NCI-H1092 (cell line): ENCODE data around the gene PAXIP1.
"Not testable (repeated sequence)": the region's sequence is repeated elsewhere in the genome, so short reads cannot be mapped to it uniquely, and the experiment has no call there.

Source experiments
- DNase-seq: peaks from one replicate; lab custom pipeline; 2025; lab: John Stamatoyannopoulos, UW

PAXIP1 gene

DNA sequence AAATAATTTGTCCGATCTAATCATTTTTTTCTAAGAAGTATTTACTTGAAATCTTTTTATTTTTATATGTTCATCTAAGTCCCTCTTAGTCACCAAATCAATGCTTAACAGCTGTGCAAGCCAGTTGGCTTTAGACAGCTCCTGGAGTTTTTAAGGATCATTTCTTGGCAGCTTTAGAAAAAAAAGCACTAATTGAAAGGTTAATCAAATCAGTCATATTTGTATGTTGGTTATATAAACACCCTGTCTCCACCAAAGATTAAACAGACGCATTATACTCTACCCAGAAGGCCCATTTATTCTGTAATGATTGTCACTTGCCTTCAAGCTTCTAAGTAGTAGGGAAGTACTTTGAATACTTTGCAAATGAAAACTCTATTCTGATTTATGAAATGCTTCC, 60.2 kb downstream of the PAXIP1 start:
- no peak for DNase-seq

DNA sequence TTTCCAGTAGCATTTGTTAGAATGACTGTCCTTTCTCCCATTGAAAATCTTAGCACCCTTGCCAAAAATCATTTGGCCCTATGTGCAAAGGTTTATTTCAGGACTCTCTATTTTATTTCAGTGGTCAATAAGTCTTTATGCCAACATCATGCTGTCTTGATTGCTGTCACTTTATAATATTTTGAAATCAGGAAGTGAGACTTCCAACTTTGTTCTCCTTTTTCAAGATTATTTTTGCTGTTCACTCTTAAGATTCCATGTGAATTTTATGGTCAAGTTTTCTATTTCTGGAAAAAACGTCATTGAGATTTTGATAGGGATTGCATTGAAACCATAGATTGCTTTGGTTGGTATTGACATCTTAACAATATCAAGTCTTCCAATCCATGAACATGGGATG, 65.1 kb downstream of the PAXIP1 start:
- DNase-seq: no peak

DNA sequence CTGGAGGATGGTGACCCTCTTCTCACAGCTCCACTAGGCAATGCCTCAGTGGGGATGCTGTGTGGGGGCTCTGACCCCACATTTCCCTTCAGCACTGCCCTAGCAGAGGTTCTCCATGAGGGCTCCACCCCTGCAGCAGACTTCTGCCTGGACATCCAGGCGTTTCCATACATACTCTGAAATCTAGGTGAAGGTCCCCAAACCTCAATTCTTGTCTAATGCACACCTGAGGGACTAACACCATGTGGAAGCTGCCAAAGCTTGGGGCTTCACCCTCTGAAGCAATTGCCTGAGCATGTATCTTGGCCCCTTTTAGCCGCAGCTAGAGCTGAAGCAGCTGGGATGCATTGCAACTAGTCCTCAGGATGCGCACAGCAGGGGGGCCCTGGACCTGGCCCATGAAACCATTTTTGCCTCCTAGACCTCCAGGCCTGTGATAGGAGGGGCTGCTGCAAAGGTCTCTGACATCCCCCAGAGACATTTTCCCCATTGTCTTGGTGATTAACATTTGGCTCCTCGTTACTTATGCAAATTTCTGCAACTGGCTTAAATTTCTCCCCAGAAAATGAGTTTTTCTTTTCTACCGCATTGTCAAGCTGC, 68.5 kb downstream of the PAXIP1 start:
- not testable (repeated sequence) for DNase-seq

DNA sequence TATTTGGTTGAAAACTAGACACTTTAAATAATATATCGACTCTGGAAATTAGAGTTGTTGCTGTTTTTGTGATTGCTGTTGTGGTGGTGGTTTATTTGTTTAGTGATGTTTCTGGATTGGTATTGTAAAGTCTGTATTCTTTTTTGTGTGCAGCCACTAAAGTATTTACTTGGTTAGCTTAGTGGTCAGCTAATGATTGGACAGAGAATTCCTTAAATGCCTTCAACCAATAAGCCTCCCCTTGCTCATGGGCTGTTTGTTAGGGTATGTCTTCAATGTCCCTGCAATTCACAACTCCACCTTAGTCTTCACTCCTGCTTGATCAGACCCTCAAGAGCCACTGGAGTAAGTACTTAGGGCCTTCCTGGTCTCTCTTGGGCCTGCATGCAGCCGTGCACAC, 71.0 kb downstream of the PAXIP1 start:
- no peak for DNase-seq

DNA sequence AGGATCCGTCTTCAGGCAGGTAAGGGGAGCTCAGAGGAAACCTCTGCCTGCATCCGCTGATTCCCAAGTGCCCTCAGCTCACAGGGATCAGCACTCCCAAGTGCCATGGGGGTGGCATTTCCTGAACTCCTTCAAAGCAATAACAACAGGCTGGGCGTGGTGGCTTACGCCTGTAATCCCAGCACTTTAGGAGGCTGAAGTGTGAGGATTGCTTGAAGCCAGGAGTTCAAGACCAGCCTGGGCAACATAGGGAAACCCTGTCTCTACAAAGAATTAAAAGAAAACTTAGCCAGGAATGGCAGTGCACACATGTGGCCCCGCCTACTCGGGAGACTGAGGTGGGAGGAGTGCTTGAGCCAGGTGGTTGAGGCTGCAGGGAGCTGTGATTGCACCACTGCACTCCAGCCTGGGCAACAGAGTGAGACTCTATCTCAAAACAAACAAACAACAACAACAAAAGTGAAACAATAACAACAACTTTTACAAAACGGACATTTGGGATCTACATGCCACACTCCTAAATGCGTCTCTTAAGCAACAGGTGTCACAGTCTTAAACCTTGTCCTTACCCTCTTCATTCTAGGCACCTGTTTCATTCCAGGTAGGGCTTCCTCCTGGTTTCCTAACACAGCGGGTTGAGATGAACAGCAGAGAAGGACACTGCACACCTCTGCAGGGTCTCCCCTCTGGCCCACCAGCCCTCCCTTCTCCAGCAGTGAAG, 73.8 kb downstream of the PAXIP1 start:
- DNase-seq: no peak

DNA sequence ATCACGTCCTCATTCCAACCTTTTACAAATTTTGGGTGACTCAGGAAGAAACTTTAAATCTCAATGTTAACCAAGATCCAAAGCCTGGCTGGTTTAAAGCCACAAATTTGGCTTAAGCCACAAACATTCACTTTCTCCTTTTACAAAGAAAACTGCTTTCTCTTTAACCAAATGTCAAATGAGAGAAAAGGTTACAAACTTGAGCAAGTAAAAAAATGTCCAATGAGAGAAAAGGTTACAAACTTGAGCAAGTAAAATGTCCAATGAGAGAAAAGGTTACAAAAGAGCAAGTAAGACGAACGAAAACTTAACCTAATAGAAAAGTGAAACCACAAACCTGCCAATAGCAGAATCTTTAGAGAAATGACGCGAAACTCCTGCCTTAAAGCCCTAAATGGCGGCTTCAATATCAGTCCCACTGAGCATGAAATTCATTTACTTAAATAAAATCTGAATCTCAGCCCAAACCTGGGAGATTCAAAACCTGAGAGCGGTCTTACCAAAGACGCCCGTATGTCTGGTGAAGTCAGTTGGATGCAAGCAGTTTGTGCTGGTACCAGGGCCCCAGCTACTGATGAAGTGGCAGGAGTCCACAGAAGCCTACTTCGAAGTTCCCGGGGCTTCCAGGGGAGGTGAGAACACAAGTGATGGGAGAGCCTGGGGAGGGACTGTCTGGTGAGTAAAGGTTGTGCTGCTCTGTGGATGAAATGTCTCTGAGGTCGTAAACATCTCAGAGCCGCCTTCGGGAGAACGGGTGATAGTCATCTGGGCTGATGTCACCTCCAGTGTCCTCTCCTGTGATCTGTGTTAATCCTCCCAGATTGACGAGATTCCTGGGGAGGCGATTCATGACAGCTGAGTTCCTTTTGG, 74.6 kb downstream of the PAXIP1 start:
- DNase-seq: no peak

DNA sequence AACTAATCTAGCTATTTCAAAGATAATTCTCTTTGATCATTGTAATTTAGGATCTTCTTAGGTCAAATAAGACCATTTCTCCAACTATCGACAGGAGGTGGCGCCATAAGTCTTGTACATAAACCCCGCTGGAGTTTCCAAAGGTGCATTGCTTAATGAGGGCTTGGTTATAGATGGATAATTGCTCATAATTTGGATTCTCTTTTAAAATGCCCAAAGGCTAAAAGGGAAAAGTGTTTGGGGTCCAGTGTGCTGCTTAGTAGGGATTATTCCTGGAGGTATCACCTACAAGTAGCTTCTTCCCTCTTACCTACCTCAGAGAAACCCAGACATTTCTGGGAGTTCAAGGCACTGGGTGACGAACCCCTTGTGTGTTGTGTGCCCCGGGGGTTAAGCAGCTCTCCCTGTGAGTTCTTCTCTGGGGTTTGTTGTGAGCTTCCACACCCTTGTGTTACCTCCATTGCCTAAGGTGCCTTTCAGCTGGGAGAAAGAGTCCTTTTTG, 75.2 kb downstream of the PAXIP1 start:
- peak; percentile 78 for DNase-seq

DNA sequence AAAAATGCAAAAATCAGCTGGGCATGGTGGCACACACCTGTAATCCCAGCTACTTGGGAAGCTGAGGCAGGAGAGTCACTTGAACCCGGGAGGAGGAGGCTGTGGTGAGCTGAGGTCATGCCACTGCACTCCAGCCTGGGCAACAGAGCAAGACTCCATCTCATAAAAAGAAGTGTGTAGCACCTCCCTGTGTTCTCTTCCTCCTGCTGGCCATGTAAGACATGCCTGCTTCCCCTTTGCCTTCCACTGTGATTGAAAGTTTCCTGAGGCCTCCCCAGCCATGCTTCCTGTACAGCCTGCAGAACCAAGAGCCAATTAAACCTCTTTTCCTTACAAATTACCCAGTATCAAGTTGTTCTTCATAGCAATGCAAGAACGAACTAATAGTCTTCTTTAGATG, 80.5 kb downstream of the PAXIP1 start:
- DNase-seq: not testable (repeated sequence)

DNA sequence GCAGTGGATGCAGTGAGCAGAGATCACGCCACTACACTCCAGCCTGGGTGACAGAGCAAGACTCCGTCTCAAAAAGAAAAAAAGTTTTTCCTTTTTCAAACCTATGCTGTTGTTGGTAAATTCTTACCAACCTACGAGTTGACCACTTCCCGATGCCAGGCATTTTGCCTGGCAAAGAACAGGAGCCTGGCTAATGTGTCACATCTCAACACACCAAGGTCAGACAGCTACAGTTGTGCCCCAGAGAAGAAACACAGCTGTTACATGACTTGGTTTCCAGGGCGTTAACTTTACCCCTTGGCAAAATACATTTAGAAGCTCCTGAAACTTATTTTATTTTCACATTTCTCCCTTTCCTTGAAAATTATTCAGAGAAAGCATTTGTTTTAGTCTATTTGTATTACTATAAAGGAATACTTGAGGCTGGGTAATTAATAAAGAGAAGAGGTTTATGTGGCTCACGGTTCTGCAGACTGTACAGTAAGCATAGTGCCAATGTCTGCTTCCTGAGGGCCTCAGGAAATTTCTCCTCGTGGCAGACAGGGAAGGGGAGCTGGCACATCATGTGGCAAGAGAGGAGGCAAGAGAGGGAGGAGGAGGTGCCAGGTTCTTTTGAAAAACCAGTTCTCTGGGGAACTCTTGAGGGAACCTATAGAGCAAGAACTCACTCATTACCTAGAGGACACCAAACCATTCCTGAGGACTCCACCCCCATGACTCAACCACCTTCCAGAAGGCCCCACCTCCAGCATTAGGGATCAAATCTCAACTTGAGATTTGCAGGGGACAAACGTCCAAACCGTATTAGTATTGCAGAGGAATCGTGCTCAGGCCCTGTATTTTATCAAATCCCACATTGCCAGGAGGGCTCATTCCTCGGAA, 83.3 kb downstream of the PAXIP1 start:
- DNase-seq: no peak

DNA sequence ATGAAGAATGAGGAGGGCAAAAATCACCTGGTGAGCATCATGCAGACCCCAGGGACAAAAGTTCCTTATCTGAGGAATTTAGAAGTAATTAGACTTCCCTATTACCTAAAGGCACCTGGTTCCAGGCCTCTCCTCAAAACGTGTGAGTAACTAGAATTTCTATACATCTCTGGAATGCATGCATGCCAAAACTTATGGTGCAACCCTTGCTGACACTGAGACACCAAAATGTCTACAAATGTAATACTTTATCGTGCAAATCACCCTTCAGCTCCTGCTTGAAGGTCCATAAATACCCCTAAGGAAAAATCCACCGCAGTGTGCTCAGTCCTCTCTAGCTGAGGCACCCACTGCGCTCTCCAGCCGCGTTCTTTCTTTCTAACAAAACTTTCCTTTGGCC, 84.2 kb downstream of the PAXIP1 start:
- no peak for DNase-seq

DNA sequence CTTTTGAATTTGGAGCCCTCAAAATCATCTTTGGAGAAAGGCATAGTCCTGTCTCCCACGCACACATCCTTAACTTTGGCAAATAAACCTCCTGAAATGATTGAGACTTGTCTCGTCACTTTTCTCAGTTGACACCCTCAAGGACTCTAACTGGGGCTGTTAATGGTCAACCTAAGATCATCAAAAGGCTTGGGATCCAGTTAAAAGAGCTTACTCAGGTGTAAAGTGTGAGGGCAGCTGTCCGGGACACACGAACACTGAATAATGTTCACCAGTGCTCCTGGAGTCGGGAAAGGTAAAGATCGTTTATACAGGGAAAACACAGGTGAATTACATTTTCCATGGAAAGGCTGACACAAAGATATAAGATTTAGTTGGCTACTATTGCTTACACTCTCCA, 84.7 kb downstream of the PAXIP1 start:
- DNase-seq: no peak

DNA sequence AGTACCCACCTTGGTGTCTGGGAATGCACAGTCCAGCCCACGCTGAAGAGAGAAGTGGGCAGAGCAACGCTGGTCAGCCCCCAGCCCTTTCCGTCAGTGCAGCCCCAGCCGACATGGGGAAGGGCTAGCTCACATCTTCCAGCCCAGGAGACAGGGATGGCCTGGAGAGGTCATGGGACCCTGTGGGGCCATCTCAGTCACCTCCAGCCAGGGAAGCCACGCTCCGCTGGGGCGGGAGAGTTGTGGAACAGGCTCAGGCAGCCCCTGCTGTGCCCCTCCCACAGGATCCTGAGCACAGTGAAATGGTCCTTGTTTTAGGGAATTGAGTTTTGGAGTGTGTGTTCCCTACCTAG, 85.1 kb downstream of the PAXIP1 start:
- no peak for DNase-seq

DNA sequence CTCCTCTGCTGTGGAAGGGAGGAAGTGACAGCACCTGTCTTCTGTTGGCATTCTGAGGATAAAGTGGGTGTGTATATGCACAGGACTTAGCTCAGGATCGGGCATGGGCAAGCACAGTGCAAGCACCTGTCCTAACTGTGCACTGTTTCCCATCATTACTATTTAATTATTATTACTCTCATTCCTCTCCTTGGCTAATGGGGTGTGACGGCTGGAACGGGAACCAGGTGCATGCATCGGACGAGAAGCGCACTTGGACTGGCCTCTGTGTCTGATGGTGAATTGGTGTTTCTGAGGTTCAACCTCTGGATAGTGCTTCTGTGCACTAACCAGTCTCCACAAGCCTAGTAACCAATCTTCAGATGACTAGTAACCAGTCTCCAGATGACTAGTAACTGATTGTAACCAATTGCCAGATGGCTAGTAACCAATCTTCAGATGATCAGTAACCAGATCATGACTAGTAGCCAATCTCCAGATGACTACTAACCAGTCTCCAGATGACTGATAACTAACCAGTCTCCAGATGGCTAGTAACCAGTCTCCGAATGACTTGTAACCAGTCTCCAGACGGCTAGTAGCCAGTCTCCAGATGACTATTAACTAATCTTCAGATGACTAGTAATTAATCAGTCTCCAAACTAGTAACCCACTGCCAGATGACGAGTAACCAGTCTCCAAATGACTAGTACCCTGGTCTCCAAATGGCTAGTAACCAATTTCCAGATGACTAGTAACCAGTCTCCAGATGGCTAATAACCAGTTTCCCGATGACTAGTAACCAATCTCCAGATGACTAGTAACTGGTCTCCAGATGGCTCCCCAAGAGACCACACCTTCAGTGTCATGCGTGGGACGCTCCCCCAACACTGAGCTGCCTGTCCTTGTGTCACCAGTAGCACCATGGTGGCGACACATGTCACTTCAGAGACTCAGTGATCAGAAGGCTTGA, 85.8 kb downstream of the PAXIP1 start:
- no peak for DNase-seq

DNA sequence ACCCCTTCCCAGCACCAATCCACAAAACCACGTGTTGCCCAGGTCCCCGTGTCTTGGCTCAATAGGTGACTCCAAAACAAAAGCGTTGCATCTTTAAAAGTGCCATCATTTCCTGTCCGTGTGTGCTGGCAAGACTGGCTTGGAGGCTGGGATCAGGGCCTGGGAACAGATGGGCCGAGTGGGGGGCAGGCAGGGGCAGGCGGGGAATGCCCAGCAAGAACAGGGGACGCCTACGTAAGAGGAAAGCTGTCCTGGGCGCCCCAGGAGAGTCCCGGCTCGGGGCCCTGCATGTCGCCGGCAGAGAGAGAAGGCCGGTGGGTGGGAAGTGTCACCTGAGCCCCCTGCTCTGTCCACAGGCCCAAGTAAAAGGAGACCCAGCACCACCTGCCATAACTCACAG, 86.5 kb downstream of the PAXIP1 start:
- DNase-seq: no peak

DNA sequence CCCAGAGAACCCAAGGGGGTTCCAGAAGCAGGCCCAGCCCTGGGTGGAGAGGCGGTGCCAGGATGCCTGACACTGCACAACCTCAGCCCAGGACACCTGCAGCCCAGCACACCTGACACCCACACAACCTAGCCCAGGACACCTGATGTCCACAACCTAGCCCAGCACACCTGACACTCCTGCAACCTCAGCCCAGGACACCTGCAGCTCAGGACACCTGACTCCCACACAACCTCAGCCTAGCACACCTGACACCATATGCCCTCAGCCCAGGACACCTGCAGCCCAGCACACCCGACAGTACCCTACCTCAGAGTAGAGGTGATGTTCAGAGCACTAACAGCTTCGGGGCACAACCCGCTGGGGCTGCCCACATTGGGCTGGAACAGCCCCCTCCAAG, 87.3 kb downstream of the PAXIP1 start:
- no peak for DNase-seq

DNA sequence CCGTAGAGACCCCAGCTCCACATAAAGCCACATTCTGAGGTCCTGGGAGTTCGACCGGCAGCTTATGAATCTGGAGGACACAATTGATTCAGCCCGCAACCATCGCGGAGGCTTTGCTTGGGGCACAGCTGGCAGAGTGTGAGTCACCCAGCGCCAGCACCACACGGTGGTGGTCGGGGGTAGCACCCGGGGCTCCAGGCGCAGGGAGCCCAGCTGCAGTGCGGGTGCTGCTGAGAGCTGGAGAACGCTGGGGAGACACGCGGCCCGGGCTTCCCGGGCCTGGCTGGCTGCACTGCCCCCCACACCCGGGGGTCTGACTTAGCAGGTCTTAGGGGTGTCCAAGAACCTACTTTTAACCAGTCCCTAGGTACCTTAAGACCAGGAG, 87.9 kb downstream of the PAXIP1 start:
- DNase-seq: no peak

DNA sequence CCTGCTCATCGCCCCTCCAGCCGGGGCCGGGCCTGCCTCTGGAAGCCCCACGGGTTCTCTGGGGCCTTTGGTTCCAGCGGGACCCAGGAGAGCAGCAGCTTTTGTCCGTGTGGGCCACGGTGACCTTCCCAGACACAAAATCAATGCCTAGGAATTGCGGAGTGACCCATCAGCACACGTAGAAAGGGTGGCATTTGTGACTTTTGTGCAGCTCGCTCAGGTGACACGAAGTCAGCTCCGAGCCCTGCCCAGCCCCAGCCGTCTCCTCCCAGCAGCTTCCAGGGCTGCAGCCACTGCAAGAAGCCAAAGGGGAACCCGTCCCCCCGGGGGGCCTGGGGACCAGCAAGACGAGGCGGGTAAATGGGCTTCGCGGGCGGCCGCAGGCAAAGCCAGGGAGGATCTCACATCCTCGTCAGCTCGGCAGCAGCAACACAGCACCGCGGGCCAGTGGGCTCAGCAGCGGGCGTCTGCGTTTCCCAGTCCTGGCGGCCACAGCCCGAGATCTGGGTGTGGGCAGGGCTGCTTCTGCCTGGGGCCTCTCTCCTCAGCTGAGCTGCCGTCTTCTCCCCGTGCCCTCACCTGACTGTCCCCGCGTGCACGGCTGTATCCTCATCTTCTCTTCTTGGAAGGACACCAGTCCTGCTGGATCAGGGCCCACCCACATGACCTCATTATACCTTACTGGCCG, 88.5 kb downstream of the PAXIP1 start:
- no peak for DNase-seq

DNA sequence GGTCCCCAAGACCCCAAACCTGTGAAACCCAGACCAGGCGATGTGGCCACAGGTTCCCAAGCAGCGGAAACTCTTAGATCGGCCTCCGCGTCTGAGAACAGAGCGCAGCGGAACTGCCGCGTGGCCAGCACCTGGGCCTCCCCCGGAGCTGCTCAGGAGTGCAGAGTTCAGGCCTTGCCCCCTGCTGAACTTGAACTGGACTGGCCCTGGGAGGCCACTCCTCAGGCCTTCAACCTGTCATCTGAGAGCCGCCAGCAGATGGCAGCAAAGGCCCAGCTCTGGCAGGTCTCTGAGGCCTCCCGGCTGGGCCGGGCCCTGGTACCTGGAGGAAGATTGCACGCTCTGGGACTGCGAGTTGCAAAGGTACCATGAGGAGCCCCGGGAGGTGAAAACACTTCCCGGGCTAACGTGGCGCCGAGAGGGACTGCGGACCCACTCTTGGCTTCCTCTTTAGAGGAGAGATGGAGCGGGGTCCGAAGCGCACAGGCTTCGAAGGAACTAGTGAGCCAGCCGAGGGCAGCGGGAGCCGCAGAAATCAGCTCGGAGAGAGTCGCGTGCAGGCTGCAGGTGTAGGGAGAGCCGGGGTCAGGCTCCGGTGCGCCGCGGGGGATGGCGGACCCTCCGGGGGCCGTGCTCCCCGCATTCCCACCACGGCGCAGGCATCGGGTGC, 89.2 kb downstream of the PAXIP1 start:
- peak; percentile 75 for DNase-seq

DNA sequence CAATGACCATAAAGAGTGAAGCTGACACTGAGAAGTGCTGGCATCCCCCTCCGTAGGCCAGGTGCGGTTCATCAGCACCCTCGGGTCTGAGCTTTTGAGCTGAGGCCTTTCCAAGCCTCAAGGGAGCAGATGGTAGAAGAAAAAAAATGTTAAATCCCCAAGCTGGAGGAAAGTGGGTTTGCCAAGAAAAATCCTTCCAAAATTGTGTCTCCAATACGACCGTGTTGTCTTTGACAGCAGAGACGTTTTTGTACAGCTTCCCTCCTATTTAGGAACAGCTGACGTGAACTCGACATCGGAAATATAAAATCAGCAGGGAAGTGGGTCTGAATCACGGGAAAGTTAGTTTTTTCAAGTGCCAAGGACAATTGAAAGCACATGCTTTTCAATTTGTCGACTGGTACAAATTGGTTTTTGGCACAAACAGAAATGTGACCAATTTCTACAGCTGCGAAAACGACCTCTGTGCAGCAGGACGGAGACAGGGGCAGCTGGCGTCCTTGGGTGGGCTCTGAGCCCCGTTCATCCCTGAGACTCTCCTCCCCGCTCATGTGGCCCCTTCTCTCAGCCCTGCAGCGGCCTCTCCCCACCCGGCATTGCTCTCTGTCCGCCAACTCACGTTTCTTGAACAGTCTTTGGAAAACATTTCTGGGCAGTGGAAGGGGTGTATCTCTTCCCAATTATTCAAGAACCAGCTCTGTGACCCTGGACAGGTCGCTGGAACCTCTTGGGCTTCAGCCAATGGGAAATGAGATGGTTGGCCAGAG, 89.9 kb downstream of the PAXIP1 start:
- no peak for DNase-seq
